ENCODE measurements around the gene AHSA1. TPM values are rescaled to one million over a fixed set of nuclear protein-coding genes. Genes with fewer than 3 reads are reported as not detected.

Gene AHSA1
- total RNA-seq, 4 donors from 2014 or later = 111 to 132 (median 116) TPM

- Histone ChIP-seq H3K27ac (replicated peaks in 1 of 4) (no peak overlapping the region), H3K4me1 (no peaks in the 10 kb centered on the region), H3K36me3 (peaks cover 44 to 58% (median 53%) of the 10 kb centered on the region in 4 donors), H3K27me3 (no peaks in the 10 kb centered on the region), H3K9me3 (no peaks in the 10 kb centered on the region), H3K4me3 (no peak overlapping the region)
- no peak for DNase-seq (ENCODE audit: extremely low spot score)
- intact Hi-C loops (cut with DNase I) = no loop called here
- TF ChIP-seq CTCF (IDR thresholded peaks at IDR 0.05) = no peak
- no peak for TF ChIP-seq POLR2A (IDR thresholded peaks at IDR 0.05; ENCODE audit: low read depth)
- TF ChIP-seq POLR2AphosphoS5 (IDR thresholded peaks at IDR 0.05) = no peak
- TF ChIP-seq EP300 (IDR thresholded peaks at IDR 0.05) = no peak
- WGBS = 81% methylated on average over 1 of the region's 1 CpG
Measured at GRCh38 chr14:77469539-77469938, 11.6 kb downstream of the AHSA1 start.

GRCh38 chr14:77470224-77470870, 12.5 kb downstream of the AHSA1 start:
- intact Hi-C loops (cut with DNase I) = no loop called here
- Histone ChIP-seq H3K27me3 (no peaks in the 10 kb centered on the region), H3K36me3 (peaks cover 36 to 50% (median 45%) of the 10 kb centered on the region in 4 donors), H3K4me1 (no peaks in the 10 kb centered on the region), H3K27ac (replicated peaks in 1 of 4) (no peak overlapping the region), H3K4me3 (no peak overlapping the region), H3K9me3 (no peaks in the 10 kb centered on the region)
- no peak for DNase-seq (ENCODE audit: extremely low spot score)
- TF ChIP-seq POLR2AphosphoS5 (IDR thresholded peaks at IDR 0.05) (no peak), CTCF (IDR thresholded peaks at IDR 0.05) (no peak), EP300 (IDR thresholded peaks at IDR 0.05) (no peak), POLR2A (IDR thresholded peaks at IDR 0.05; ENCODE audit: low read depth) (no peak)
- 87% methylated on average over 5 of the region's 5 CpGs for WGBS

GRCh38 chr14:77473921-77474320, 16.0 kb downstream of the AHSA1 start:
- DNase-seq (ENCODE audit: extremely low spot score) = no peak
- no peak overlapping the region for H3K27ac ChIP-seq (replicated peaks in 1 of 4)
- H3K9me3 ChIP-seq = no peaks in the 10 kb centered on the region
- intact Hi-C loops (cut with DNase I) = no loop called here
- no peaks in the 10 kb centered on the region for H3K27me3 ChIP-seq
- H3K4me3 ChIP-seq = no peak overlapping the region
- H3K36me3 ChIP-seq = peaks cover 5 to 15% (median 10%) of the 10 kb centered on the region in 4 donors
- WGBS = 73% methylated on average over 5 of the region's 5 CpGs
- H3K4me1 ChIP-seq = no peaks in the 10 kb centered on the region
- no peak for TF ChIP-seq POLR2A (IDR thresholded peaks at IDR 0.05; ENCODE audit: low read depth)
- no peak for TF ChIP-seq CTCF (IDR thresholded peaks at IDR 0.05)
- TF ChIP-seq EP300 (IDR thresholded peaks at IDR 0.05) = no peak
- TF ChIP-seq POLR2AphosphoS5 (IDR thresholded peaks at IDR 0.05) = no peak

- no peak for DNase-seq (ENCODE audit: extremely low spot score)
- no peaks in the 10 kb centered on the region for H3K9me3 ChIP-seq
- no peaks in the 10 kb centered on the region for H3K27me3 ChIP-seq
- H3K4me1 ChIP-seq = no peaks in the 10 kb centered on the region
- TF ChIP-seq CTCF (IDR thresholded peaks at IDR 0.05) = no peak
- TF ChIP-seq POLR2AphosphoS5 (IDR thresholded peaks at IDR 0.05) = no peak
- TF ChIP-seq POLR2A (IDR thresholded peaks at IDR 0.05; ENCODE audit: low read depth) = no peak
- no peak for TF ChIP-seq EP300 (IDR thresholded peaks at IDR 0.05)
- peaks cover 0 to 8% (median 3%) of the 10 kb centered on the region in 4 donors for H3K36me3 ChIP-seq
- 68% methylated on average over 7 of the region's 9 CpGs for WGBS
- no peak overlapping the region for H3K27ac ChIP-seq (replicated peaks in 1 of 4)
- no peak overlapping the region for H3K4me3 ChIP-seq
- intact Hi-C loops (cut with DNase I) = no loop called here
Measured at GRCh38 chr14:77474479-77475177, 16.7 kb downstream of the AHSA1 start.

All from esophagus muscularis mucosa (tissue), 4 donors.